Measurements from ENCODE around the gene PLEKHG3.

GRCh38 chr14:64766430-64767151 is 62.4 kb downstream of the PLEKHG3 start:
- no peak for TF ChIP-seq TCF12 (IDR thresholded peaks at IDR 0.05; ENCODE audit: low read depth)
- TF ChIP-seq TAF1 (IDR thresholded peaks at IDR 0.05; ENCODE audit: low read depth) = no peak
- no peak for TF ChIP-seq REST (IDR thresholded peaks at IDR 0.05; ENCODE audit: low read depth)
- TF ChIP-seq MAX (IDR thresholded peaks at IDR 0.05) = no peak
- no peak for TF ChIP-seq CEBPB (IDR thresholded peaks at IDR 0.05)
- no peak for TF ChIP-seq FOXM1 (IDR thresholded peaks at IDR 0.05; ENCODE audit: borderline replicate concordance, low read depth)
- TF ChIP-seq EP300 (IDR thresholded peaks at IDR 0.05; ENCODE audit: borderline replicate concordance) = no peak
- TF ChIP-seq ZBTB7A (IDR thresholded peaks at IDR 0.05; ENCODE audit: low read depth) = no peak
- TF ChIP-seq CREB1 (IDR thresholded peaks at IDR 0.05; ENCODE audit: low read depth) = no peak
- no peak for TF ChIP-seq YY1 (IDR thresholded peaks at IDR 0.05; ENCODE audit: low read depth)
